GM18867 (cell line): ENCODE results near the gene KIRREL1.

Experiments used
- ATAC-seq: cut with Tn5 transposase; IDR thresholded peaks from one replicate; pipeline ENCODE4 v1.9.1; 2021; ENCODE audit warnings: mild to moderate bottlenecking, moderate library complexity; ENCODE audit not compliant: unreplicated experiment

Gene KIRREL1

GRCh38 chr1:158027508-158027907, 34.1 kb downstream of the KIRREL1 start:
- ATAC-seq: no peak

DNA sequence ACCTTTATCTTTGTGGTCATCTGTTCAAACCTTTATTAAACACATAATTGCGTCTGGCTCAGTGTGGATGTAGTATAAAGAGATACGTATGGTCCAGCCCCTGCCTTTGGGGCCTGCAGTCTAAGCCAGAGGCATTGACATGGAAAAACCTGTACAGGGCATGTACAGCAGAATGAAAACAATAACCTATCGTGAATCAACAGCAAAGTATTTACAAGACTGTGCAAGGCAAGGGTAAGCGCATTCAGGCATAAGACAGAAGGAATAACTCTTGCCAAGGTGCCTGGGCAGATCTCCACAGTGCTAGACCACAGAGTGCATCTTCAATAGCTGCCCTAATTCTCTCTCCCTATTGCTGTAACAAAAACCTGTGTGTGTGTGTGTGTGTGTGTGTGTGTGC, 35.5 kb downstream of the KIRREL1 start:
- no peak for ATAC-seq

GRCh38 chr1:158035014-158035413, 41.6 kb downstream of the KIRREL1 start:
- no peak for ATAC-seq

DNA sequence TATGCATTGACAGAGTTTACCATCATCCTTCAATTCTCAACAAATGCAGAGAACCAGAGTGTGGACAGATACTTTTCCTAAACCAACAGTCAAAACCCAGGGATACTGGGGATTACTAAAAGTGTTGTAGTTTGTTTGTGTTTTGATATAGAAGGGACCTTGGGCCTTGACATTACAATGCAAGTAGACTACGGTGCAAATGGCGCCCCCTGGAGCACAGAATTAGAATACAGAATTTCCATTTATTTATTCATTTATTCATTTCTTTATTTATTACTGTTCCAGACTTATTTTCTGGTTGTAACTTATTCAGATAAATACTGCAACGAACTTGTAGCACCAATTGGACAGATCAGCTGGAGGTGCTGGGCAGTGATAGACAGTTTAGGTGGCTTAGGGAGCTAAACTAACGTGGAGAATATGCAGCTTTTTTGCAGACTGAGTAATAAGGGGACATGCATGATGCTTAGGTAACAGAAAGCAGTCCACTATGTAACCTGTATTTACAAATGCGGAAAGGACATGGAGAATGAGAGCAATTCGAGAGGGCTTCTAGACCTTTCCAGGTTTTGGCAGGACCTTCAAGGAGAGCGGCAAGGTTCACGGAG, 42.6 kb downstream of the KIRREL1 start:
- no peak for ATAC-seq

- ATAC-seq: no peak
Measured at GRCh38 chr1:158037008-158037865, 43.8 kb downstream of the KIRREL1 start.

DNA sequence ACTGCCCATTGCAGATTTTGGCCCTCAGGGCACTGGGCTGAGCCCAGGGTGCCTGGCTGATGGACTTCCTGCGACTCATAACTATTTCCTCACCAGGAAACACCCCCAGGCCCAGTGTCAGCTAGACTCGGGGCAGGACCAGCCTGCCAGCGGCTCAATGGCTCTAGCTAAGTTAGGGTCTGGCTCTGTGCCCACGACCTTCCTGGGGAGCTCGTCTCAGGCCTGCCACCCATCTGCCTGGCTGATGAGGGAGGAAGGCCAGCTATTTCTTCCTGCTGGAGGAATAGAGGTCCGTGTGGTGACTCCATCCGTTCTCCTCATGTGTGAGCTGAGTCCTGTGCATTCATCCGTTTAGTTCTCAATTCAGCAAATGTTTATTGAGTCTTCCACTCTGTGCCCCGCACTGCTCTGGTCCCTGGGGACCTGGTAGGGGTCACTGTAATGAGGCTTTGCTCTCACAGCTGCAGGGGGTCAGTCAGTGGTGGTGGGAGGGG, 44.5 kb downstream of the KIRREL1 start:
- ATAC-seq: no peak

GRCh38 chr1:158038793-158039192, 45.3 kb downstream of the KIRREL1 start:
- ATAC-seq: no peak

DNA sequence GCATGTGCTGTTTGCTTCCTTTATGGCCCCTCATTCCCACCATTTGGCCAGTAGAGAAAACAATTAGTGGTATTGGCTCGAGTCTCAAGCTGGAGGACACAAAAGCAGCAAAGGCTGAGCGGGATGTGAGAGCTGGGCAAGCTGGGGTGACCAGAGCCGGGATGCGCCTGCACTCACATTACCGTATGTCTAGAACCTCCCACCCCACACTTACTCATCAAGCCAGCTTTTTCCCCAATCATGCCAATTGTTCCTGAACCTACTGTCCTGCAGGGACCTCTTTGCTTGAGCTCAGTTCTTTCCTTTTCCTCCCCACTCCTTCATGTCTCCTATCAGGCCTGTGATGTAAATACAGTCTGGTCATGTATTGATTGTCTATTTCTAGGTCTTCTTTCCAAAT, 45.9 kb downstream of the KIRREL1 start:
- no peak for ATAC-seq

DNA sequence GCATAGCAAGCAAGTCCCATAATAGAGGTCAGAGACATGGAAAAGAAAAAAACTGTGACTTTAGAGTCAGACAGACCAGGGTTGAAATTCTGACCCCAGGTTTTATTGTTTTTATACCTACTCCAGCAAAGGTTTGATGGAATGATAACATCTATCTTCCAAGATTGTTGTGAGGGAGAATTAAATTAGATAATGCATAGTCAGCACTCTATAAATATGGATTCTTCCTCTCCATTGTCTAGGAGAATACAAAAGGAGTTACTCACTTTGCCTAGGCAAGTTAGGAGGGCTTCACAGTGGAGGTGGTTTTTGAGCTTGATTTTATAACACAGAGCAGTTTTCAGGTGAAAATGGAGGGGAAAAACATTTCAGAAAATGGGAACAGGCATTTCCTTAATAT, 46.9 kb downstream of the KIRREL1 start:
- ATAC-seq: no peak

DNA sequence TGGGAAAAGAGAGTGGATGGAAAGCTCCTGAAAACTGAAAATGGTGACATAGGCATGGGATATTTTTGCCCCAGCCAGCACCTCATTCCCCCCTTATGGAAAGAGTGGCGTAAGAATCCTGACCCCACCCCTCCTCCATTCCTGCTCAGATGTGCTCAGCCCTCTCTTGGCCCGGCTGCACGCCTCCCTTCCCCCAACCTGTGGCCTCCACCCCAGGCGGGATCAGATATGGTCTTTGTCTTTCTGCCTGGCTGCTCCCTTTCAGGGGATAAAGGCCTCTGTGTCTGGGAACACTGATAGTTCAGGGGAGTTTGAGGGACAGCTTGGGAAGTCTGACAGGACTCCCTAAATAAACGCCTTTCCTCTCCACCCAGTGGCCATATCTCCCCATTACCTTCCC, 49.8 kb downstream of the KIRREL1 start:
- ATAC-seq: no peak

DNA sequence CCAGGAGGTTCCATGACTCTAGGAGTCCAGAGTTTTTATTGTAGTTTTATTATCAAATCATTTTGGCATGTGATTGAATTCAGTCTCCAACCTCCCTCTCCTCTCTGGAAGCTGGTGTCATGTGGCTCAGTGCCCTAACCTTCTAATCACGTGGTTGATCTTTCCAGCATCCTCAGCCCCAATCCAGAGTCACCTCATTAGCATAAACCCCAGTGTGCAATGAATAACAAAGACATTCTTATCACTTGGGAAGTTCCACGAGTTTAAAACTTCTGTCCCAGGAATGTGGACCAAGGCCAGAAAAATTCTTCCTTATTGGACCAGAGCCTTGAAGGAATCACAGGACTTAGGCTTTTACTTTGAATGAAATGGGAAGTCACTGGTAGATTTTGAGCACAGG, 52.2 kb downstream of the KIRREL1 start:
- ATAC-seq: no peak

DNA sequence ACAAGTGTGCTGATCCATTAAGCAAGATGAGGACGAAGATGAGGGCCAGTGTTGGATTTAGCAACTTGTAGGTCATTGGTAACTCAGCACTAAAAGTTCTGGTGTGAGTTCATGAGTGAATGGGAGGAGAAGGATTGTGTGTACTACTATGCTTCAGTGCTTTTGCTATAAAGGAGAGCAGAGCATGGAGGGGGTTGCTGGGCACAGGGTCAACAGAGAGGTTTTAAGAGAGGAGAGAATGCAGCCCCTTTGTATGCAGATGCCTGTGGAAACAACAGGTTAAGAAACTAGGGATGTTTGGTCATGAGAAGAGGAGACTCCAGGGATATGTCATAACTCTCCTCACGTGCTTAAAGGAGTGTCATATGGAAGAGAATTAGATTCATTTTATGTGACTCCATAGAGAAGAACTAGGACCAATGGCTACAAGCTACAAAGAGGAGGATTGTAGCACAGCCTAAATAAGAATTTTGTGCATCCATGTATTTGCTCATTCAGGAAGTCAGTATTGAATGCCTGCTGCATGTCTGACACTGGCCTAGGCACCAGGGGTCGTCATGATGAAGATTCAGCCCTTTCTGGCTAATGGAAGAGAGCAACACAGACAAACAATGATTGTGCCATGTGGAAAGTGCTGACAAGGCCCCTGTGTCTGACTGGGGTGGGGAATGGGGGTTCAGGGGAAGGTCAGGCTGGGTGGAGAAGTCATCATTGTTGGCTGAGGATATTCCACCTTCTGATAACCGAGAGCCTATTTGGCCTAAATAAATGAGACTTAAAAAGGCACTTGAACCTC, 53.5 kb downstream of the KIRREL1 start:
- ATAC-seq: no peak

GRCh38 chr1:158048371-158049067, 55.1 kb downstream of the KIRREL1 start:
- ATAC-seq: no peak

GRCh38 chr1:158049853-158050252, 56.4 kb downstream of the KIRREL1 start:
- ATAC-seq: no peak

- no peak for ATAC-seq
Measured at GRCh38 chr1:158053276-158053675, 59.8 kb downstream of the KIRREL1 start.

DNA sequence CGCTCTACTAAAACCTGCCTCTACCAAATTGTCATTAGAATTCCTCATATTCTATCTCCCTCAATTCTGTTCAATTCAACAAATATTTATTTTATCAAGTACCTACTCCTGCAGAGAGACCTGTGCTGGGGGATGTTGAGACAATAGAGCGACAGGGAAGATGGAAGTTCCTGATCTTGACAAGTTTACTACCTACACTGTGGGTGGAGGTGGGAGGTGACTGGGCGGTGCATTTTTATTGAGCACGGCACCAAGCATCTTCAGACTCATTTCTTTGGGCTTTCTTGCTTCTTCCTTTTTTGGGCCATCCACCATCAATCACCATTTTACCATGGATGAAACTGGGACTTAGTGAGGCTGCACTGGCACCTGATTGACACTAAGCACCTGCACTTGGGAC, 61.3 kb downstream of the KIRREL1 start:
- no peak for ATAC-seq

DNA sequence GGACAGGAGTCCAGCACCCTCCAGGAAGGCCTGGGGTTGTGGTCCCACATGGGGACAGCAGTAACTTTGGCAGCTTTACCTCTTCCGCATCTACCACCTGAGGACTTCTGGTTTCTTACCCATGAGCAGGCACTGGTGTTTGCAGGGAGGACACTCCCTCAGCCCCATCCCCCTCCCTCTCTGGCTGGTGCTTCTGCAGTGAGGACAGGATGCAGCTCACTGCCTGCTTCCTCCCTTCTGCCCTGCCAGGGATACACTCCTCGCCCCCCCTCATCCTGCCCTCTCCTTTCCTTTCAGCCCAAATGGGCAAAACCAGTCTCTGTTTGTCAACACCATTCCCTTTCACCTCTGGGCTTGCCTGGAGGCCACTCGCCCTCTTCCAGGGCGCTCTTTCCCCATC, 62.4 kb downstream of the KIRREL1 start:
- no peak for ATAC-seq

DNA sequence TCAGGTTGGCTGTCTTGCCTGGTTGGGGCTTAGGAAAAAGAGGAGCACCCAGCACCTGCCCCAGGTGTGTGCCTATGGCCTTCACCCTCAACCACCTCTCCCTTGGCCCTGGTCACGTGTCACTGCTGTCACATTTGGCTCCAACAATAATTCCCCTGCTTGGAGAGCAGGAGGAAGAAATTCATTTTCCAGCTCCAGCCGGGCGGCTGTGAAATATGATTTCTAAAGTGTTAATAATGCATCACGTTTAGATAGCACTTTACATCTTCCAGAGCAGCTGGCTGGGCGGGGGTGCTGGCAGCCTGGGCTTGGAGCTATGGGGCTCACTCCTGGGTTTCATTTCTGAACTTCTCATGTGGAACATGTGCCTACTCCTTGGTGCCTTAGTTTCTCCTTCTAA, 63.1 kb downstream of the KIRREL1 start:
- no peak for ATAC-seq

- ATAC-seq: no peak
Measured at GRCh38 chr1:158058237-158058985, 65.0 kb downstream of the KIRREL1 start.

- ATAC-seq: no peak
Measured at GRCh38 chr1:158059984-158060383, 66.5 kb downstream of the KIRREL1 start.
